Measurements from ENCODE around the gene RO60.

The RO60 gene

DNA sequence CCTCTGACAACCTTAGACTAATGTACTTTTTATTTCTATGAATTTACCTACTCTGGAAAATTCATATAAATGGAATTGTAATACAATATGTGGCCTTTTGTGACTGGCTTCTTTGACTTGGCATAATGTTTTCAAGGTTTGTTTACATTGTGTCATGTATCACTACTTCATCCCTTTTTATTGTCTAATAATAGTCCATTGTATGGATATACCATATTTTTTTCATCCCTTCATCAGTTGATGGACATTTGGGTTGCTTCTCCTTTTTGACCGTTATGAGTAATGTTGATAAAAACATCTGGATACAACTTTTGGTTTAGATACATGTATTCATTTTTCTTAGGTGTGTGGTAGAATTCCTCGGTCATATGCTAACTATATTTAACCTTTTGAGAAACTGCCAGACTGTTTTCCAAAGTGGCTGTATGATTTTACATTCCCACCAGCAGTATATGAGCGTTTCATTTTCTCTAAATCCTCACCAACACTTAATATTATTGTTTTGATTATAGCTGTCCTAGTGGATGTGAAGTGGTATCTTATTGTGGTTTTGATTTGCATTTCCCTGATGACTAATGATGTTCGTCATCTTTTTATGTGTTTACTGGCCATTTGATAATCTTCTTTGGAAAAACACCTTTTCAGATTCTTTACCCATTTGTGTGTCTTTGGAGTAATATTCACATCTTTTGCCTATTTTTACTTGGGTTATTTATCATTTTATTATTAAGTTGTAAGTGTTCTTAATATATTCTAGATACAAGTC is 3.5 kb downstream of the RO60 start:
- DNase-seq = no peak

DNA sequence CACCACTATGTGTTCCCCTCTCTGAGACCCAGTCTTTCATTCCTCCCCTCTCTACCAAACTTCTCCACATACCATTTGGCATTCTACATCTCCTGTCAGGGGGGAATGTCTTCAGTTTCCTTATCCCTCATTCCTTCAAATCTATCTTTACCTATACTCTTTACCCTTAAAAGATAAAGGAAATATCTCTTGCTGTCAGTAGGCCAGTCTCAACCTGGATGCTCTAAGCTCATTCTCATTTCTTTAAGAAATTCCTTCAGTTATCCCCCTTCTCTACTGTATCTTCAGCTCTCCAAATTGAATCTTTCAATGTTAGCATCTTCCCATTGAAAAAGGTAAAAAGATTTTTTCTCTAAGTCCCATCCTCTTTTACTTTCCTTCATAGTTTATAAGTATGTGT is 6.5 kb downstream of the RO60 start:
- no peak for DNase-seq

DNA sequence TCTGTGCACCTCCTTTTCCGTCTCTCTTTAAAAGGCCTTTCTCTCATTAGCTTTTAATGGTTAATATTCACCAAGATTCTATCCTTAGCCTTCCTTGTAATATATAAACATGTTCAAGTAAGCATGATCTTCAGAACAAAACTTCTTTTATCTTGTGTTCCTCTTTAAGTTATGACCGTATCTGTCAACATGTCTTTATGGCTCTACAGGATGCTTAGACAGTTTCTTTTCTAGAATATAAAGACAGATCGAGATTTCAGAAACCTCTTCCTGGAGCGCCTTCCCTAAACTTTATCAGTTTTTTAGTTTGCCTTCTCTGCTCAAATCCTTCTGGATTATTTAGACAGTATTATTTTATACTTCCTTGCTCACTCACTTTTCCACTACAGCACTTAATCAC is 7.2 kb downstream of the RO60 start:
- no peak for DNase-seq

DNA sequence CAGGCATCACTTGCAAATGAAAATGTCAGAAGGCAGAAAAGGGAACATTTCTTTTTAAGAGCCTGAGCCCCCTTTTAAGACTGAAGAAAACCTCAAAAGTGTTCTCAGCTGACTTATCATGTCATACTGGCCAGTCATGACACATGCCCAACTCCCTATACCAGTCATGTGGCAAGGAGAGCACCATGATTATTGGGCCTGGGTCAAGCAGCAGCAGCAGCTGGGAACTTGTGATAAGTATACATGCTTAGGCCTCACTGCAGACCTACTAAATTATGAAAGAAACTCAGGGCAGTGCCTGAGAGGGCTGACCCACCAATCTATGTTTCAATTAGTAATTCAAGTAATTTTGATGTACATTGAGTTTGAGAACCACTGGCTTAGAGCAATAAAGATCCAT is 8.6 kb downstream of the RO60 start:
- no peak for DNase-seq

DNA sequence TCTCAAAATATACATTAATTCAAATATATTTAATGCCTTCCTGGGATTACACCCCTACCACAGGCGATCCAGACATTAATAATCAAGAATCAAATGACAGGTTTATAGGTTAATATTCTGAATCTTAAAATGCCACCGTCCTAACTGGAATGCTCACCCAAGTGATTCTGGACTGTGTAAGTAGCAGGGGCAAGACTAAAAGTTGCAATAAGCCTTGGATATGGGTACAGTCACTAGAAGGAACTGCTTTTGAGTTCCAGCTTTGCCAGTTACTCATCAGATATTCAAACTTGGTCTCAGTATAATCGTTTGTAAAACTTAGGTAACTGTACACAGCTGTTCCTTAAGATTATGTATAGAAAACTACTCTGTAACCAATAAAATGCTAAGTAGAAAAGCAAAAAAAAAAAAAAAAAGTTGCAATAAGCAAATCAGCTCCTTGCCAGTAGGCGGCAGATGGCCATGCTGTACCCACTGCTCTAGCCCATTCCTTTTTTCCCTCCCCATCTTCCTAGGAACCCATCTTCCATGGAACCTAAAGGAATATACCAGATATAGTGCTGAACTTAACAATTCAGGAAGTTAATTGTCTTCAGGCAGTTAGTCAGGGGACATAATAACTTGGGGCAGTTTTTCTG is 10.5 kb downstream of the RO60 start:
- DNase-seq = no peak

DNA sequence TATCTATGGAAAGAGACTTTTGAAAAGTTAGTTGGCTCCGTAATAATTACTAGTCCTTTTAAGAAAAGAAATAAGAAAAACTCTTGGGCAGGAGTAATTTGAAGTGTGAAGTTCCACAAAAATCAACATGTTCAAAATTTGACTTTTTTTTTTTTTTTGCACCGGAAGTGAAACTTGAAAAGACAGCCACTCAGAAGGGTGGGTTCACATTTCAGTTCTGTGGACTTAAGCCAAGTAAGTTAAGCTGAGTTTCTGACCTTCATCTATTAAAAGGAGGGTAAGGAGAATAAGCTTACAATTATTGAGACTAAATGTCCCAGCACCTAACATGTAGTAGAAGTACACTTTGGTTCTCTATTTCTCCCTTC is 11.0 kb downstream of the RO60 start:
- no peak for DNase-seq

DNA sequence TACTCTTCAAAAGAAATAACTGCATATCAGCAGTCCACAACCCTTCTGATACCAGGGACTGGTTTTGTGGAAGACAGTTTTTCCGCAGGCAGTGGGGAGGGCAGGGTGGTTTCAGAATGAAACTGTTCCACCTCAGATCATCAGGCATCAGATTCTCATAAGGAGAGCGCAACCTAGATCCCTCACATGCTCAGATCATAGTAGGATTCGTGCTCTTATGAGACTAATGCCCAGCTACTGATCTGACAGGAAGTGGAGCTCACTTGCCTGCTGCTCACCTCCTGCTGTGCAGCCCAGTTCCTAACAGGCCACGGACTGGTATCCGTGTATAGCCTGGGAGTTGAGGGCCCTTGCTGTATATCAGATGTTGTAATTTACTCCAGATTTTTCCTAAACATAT is 11.5 kb downstream of the RO60 start:
- peak; percentile 9 for DNase-seq

DNA sequence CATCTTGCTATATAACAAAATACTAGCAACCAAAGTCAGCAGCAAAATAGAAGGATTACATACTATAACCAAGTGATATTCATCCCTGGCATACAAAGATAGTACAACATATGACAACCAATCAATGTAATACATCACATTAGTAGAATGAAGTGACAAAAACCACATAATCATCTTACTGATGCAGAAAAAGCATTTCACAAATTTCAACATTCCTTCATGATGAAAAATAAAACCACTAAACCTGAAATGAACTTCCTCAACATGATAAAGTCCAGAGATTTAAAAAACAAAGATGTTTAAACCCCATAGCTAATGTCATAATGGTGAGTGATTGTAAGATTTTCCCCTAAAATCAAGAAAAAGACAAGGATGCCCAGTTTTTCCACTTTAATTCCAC is 18.6 kb downstream of the RO60 start:
- DNase-seq = no peak

DNA sequence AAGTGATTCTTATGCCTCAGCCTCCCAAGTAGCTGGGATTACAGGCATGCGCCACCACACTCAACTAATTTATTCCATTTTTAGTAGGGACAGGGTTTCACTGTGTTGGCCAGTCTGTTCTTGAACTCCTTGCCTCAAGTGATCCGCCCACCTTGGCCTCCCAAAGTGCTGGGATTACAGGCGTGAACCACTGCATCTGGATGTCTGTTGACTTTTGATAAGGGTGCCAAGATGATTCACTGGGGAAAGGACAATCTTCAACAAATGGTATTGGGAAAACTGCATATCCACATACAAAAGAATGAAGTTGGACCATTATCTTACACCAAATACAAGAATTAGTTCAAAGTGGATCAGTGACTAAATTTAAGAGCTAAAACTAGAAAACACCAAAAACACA is 19.8 kb downstream of the RO60 start:
- DNase-seq = no peak

DNA sequence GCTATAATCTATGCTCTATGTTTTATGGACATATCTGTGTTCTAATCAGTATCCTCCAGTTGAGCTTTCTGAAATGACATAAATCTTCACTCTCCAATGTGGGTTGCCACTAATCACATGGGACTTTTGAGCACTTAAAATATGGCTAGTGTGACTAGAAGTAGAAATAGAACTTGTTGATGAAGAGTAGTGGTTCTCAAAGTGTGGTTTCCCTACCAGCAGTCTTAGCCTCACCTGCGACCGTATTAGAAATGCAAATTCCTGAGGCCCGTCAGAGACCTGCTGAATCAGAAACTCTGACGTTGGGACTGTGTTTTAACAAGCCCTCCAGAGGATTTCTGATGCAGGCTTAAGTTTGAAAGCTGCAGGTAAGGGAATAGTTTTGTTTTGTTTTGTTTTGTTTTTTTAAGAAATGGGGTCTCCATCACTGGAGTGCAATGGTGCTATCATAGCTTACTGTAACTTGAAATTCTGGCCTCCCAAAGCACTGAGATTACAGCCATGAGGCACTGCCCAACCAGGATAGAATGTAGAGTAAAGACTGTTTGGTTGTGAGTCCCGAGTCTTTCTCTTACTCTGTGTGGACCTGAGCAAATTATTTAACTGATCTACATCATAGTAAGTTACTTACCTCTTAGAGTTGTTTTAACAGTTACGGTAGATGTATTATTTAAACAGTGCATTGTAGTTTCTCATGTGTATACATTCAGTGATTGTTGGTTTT is 24.1 kb downstream of the RO60 start:
- DNase-seq = no peak

DNA sequence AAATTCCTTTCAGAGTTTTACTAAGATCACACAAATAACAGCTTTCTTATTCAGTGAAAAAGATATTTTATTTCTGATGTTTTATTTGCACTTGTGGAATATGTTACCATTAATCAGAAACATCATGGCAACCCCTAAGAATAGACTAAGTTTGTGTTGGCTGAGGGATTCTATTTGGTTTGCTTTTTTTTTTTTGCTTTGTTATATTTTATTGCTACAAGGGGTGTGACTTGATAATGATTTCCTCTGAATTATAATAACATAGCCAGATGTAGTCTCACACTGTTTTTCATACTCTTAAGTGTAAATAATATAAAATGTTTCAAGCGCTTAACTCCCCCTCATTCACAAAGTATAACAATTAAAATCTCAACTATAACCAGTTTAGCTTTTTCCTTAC is 25.9 kb downstream of the RO60 start:
- DNase-seq = no peak

DNA sequence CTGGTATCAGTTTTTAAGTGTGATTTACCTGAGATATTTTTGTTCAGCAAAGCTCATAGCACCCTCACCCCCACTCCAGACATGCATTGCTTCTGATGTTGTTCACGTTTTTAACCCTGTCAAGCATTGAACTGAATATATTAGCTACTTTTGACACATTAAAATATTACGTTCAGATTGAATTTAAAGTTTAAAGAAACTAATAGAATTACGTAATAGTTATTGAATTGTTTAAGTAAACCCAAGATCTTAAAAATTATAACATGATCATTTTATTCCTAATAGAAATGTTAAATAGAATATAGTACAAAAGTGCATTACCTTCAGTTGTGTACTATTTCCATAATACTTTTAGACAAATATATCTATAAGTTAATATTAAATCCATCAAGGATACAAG is 26.9 kb downstream of the RO60 start:
- no peak for DNase-seq

DNA sequence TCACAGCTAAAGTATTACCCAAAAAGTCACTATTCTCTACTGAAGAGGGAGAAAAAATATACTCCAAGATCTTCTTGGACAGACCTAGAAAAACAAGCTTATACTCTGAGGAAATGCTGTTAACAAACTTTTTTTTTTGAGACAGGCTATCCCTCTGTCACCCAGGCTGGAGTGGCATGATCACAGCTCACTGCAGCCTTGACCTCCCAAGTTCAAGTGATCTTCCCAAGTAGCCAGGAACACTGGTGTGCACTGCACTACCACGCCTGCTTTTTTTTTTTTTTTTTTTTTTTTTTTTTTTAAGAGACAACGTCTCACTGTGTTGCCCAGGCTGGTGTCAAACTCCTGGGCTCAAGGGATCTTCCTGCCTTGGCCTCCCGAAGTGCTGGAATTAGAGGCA is 28.5 kb downstream of the RO60 start:
- DNase-seq = no peak

DNA sequence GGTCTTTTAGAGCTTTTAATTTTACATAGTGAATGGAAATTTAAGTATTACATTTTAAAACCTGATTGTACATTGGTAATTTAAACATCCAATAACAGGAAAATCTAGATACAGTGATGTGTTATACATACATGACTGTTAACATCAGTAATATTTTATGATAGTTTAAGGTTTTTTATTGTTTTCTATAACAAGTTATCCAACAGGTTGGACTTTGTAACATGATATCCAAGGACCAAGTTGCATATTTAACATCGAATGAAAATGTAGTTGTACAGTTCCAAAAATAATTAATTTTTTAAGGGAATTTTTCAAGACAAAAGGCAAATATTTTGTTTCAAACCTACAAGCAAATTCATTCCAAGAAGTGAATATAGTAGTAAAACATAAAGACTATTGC is 31.5 kb downstream of the RO60 start:
- DNase-seq = no peak

DNA sequence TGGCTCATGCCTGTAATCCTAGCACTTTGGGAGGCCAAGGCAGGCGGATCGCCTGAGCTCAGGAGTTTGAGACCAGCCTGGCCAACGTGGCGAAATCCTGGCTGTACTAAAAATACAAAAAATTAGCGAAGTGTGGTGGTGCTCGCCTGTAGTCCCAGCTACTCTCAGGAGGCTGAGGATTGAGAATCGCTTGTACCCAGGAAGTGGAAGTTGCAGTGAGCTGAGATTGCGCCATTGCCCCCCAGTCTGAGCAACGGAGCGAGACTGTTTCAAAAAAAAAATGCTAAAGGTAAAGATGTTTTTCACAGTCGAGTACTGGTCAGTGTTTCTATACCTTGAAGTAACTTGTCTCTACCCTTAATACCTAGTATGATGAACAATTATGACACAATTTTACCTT is 34.7 kb downstream of the RO60 start:
- DNase-seq = no peak

DNA sequence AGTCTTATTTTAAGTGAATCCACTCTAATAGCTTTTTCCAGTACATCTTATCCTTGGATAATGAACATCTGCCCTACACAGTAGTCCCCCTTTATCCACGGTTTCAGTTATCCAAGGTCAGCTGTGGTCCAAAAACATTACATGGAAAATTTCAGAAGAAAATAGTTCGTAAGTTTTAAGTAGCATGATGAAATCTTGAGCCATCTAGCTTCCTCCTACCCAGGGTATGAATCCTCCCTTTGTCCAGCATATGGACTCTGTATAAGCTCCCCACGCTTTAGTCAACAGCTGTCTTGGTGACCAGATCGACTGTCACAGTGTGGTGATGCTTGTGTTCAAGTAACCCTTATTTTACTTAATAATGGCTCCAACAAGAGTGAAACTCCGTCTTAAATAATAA is 43.2 kb downstream of the RO60 start:
- DNase-seq = no peak

DNA sequence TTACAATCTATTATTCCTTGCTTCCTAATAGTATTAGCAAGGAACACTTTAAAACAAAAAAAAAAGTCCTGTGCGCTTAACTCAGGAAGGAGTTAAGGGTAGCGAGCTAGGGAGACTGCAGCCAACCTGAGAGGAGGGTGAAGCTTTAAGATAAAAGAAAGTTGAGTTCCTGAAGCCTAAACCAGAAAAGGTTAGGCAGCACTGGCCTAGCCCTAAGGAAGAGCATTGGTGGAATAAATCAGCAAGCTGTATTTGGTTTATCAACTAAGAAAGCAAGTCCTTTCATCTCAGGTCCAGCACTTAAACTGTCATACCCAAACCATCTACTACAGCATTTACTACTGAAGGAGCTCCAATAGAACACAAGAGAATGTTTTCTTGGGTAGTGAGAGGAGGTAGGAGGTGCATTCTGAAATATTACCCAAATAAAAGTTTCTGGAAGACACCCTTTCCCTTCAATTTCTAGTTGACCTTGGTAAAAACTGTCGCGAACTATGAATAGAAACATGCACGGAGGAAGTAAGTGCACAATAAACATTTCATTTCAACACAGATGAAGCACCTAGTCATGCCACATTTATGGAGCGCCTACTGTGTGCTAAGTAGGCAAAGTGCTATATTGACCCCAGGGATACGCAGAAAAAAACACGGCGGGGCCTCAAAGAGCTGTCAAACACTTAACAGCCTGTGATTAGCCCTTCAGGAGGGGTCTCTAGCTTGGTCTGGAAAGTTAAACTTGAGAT is 44.5 kb downstream of the RO60 start:
- DNase-seq = peak; percentile 5

DNA sequence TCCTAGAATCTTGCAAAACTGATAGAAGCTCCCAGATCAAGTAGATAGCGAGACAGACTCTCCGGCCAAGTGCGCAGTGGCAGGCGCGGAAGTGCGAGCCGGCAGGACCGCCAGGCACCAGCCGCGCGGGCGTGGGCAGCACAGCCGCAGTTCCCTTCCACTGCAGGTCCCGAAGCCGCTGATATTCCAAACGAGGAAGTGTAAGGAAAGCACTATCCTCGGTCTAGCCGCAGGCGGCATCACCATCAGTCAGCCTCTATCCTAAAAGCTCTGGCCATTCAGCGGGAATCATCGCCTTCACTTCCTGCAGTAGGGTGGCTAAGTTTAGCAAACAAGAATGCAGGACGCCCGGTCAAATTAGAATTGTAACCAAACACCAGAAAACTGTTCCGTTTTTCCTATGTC is 45.1 kb downstream of the RO60 start:
- DNase-seq = no peak

DNA sequence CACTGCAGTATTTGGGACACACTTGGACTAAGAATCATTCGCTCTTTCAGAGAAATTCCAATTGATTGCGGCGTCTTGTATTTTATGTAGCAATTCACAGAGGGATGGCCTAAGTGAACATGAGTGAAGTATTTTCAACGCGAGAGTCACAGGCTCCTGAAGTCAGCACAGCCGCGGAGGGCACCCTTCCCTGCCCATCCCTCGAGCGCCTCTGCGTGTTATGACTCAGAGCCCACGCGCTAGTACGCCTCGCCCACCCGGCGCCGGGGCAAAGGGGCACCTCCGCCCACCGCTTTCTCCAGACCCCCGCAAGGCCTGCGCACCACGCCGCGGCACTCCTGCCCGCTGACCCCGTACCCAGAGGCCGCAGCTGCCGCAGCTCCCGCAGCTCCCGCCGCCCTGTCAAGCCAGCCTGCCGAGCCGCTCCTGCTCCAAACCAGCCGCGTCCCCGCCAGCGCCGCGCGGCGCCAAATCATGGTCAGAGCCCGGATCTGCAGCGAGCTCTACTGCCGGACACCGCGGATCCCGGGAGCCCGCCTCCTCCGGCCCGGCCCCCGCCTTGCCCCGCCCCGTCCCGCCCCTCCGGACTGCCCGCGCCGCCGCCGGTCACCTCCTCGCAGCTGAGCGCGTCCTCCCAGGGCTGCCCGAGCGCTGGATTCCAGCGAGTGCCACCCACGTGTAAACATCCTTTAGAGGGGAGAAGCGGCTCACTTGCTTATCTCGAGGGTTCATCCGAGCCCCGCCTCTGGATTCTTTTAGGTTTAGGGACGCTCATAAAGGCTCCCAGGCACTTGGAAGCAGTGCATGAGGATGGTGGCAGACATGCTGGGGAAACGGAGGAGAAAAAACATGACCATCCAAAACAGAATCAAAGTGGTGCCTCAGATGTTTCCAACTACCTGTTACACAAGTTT is 45.8 kb downstream of the RO60 start, which contains the start of gene GLRX2:
TSS of gene GLRX2 (minus strand) at position 508 of the 914 bp plus-strand sequence. CDS start at position 476, 32 bp downstream.
- peak; percentile 91 for DNase-seq

DNA sequence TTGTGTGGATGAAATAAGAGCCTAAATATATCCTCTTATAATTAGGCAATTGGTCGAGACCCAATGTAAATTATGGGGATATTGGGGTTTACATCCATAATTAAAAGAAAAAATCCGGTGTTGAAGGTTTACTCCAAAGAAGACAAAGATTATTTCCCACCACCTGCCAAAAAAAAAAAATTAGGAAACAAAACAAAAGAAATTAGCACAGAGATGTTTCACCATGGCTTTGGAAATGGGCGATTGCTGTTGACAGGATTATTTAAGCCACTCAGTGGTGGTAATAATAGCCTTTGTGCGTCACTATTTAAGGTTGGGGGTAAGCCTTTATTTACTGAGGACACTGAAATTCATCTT is 46.4 kb downstream of the RO60 start:
- DNase-seq = no peak

DNA sequence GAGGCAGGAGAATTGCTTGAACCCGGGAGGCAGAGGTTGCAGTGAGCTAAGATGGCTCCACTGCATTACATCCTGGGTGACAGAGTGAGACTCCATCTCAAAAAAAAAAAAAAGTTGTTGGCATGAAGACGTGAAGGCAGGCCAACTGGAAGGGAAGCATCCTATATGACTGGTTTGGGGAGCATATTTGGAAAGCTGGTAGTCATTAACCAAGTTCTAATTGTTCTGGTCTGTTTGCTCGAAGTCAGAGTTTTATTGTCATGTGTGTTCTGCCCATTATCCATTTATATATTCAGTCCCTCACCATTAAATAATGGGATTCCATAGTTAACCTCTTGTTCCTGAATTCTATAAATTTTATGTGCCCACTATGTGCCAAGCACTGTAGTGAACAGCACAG is 49.1 kb downstream of the RO60 start:
- DNase-seq = no peak
